Frontal cortex (tissue), 4 donors: ENCODE measurements around the gene VPS51. TPM values are rescaled to one million over a fixed set of nuclear protein-coding genes. Genes with fewer than 3 reads are reported as not detected.
"Not testable (repeated sequence)": the region's sequence is repeated elsewhere in the genome, so short reads cannot be mapped to it uniquely, and the experiment has no call there.

Experiments
- DNase-seq, 2 donors: peaks; one replicate each; pipeline ENCODE4 v3.0.0; 2012; ENCODE audit warnings: low spot score in 2 of 2
- FAIRE-seq: peaks from 2 replicates; lab custom pipeline; 2012; peaks lifted over from hg19 to GRCh38; lab: Jason Lieb, UNC
- total RNA-seq: library from RNA; depleted of rRNA; stranded (reverse); fragments of >200 nt; gene quantifications from one replicate; pipeline ENCODE4 v1.2.3, GENCODE V29; 2014
- donor health status: control.
- donor health status: control.
- donor health status: control.

Gene VPS51
- total RNA-seq, 1 donor from 2014 or later, result 229 TPM

GRCh38 chr11:65130631-65131416 lies 34.8 kb downstream of the VPS51 start:
- FAIRE-seq (no peak), DNase-seq (no peak)

GRCh38 chr11:65131417-65131776 lies 35.4 kb downstream of the VPS51 start:
- FAIRE-seq (no peak), DNase-seq (no peak)

DNA sequence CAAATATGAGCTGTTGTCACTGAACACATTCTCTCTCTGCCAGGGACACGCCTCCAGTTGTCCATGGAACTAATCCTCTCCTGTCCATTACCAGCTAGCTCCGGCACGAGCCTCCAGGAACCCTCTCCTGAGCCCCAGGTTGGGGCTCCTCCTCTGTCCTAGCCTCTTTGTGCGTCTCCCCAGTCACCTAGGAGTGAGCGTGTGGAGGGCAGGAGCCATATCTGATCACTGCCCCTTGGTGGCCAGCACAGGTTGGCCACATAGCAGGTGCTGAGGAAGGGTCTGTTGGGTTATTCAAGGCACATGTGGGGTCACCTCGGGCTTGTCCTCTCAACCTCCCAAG lies 35.9 kb downstream of the VPS51 start:
- peak in 1 of 2 donors; percentile 4 for DNase-seq
- FAIRE-seq, result no peak

DNA sequence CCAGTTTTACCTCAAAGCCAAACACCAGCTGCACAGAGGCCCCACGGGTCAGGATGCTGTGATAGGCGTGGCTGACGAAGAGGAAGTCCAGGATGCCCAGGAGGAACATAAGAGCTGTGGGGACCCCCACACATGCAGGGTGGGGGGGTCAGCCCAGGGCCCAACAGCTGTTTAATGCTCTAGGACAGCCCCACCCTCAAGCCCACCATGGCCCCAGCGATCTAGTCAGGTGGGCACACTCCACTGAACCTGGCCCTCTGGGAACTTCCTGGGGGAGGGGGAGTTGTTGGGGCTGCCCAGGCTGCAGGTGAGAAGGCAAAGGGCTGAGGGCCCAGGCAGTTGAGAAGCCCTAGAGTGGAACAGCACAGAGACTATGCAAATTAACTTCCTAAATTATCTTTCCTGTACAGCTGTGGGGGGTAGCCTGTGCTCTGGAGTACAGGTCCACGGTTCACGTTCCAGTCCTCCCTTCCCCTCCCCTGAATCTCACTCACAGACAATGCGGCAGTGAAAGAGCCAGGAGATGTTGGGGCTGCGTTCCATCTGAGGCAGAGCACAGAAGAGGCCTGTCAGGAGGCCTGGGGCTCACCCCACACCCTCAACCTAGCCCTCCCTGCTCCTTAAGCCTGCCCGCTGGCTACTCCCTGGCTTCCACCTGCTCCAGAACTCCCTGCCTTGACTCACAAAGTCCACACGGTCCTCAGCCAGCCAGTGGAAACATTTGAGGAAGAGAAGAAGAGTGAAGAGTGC lies 36.4 kb downstream of the VPS51 start:
- FAIRE-seq, result no peak
- DNase-seq, result peak in 1 of 2 donors; percentile 3

- DNase-seq (peak in 1 of 2 donors; percentile 11), FAIRE-seq (no peak)
These were observed 37.1 kb downstream of the VPS51 start for GRCh38 chr11:65132988-65133700.

GRCh38 chr11:65133724-65134123 lies 37.7 kb downstream of the VPS51 start:
- peak in 1 of 2 donors; percentile 21 for DNase-seq
- FAIRE-seq, result no peak

- no peak for FAIRE-seq
These were observed 38.4 kb downstream of the VPS51 start, which contains the start of gene SYVN1 for GRCh38 chr11:65134240-65134951. TSS of gene SYVN1 (minus strand) at chr11:65134519. CDS start at chr11:65133601, 918 bp downstream.

DNA sequence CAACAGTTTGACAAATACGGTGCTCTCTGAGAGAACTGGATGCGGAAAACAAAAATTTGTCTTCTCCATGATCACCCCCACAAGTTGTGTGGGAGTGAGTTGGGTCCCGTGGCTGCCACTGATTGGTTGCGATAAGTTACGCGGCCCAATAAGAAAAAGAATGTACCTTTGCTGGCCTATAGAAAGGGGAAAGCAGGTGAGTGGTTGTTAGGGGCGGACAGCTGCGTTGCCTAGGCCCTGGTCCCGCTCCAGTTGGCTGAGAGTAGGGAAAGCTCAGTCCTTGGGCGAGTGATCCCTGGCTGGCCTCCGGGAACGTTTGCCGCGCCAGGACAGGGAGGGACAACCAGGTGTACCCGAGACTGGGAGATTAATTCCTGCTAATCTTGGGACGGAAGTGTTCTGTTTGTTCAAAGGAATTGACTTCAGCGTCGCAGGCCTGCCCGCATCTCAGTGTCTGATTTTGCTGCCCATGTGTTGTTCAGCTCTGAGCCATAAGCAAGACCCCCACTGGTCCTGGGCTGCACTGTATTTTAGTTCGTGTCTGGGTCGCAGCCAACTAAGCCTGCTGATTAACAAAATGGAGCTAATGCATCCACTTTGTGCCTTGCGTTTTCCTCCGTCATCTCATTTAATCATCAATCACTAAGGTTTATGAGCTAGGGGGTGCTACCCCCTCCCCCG lies 39.1 kb downstream of the VPS51 start:
- FAIRE-seq, result no peak
- DNase-seq, result peak; percentile 81 to 91

More at GRCh38 chr11:65134240-65134951, 38.4 kb downstream of the VPS51 start, which contains the start of gene SYVN1:
- peak; percentile 92 to 96 for DNase-seq

DNA sequence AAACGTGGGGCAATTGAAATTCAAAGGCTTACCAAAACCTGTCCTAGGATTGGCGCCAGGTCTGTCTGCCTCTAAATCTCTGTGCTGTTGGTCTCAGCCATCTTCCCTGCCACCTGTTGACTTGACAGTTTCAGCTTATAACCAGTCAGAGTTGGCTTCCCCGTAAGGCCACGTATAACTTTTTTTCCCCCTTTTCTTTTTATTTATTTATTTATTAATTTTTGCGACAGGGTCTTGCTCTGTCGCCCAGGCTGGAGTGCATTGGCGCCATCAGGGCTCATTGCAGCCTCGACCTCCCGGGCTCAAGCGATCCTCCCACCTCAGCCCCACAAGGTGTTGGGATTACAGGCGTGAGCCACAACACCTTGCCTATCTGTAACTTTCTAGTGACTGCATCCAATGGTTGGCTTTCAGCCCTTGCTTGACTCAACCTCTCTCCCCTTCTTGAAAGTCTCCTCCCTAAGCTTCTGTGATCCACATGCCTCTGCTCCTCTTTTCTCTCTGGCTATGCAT lies 39.7 kb downstream of the VPS51 start:
- no peak for DNase-seq
- no peak for FAIRE-seq

- DNase-seq (no peak), FAIRE-seq (no peak)
These were observed 40.6 kb downstream of the VPS51 start for GRCh38 chr11:65136515-65137096.

- DNase-seq (no peak), FAIRE-seq (no peak)
These were observed 46.0 kb downstream of the VPS51 start for GRCh38 chr11:65141896-65142494.

DNA sequence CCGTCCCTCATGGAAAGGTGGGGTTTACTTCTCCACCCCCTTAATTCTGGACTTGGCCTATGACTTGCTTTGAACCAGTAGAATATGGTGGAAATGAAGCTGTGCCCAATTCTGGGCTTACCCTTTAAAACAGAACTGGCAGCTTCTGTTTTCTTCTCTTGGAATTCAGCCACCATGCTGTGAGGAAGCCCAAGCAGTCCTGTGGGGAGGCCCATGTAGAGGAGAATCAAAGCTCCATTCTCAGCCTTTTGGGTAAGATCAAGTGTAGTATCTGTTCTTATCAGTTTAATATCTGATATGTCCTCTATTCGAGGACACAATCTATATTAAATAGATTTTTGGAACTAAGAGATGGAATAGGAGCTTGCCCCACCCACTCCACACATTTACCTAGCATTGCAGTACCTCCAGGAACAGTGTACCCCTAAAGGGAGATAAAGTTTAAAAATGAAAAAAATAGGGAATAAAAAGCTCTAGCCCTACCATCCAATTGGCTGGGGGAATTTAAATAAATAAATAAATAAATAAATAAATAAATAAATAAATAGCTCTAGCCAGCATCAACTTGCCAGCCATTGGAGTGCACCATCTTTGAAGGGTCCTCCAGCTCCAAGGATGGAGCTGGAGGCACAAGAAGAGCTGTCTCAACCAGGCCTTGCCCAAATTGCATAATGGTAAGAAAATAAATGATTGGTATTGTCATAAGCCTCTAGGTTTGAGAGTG lies 51.5 kb downstream of the VPS51 start:
- no peak for FAIRE-seq
- DNase-seq, result no peak

GRCh38 chr11:65148657-65149056 lies 52.6 kb downstream of the VPS51 start:
- no peak for FAIRE-seq
- DNase-seq, result no peak

DNA sequence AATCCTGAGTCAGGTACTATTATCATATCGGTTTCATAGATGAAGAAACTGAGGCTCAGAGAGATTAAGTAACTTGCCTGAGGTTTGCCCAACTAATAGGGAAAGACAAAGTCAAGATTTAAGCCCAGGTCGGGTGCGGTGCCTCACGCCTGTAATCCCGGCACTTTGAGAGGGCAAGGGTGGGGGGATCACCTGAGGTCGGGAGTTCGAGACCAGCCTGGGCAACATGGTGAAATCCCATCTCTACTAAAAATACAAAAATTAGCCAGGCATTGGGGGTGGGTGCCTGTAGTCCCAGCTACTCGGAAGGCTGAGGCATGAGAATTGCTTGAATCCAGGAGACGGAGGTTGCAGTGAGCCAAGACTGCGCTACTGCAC lies 54.1 kb downstream of the VPS51 start:
- DNase-seq, FAIRE-seq: not testable (repeated sequence)

DNA sequence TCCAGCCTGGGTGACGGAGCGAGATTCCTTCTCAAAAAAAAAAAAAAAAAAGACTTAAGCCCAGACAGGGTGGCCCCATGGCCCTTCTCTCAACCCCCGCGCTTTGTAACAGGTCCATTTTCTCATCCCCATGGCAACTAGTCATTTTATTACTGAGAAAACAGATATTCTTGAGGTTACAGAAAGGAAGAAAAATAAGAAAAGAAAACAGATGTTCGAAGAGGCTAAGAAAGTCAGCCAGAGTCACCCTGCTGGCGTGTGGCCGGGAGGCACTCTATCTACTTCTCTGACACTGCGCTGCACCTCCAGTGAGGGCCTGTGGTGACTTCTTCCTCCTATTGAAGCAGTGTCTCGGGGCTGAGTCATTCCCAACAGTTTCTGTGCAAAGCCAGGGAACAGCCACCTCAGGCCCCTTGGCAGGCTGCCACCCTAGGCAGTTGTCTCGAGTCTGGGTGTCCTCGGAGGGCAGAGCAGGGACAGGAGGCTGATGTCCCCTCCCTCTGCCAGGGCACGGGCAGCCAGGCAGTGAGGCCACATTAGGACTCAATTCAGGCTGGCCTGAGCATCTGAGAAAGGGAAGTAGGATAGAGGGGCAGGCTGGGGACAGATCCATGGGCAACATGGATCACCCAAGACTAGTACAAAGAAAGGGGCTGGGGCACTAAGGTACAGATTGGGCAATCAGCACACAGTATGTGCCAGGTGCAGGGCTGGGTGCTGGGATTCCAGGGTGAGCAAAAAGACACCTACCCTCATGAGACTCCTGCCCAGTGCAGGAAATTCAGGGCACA lies 54.7 kb downstream of the VPS51 start:
- DNase-seq (peak in 1 of 2 donors; percentile 68), FAIRE-seq (no peak)

DNA sequence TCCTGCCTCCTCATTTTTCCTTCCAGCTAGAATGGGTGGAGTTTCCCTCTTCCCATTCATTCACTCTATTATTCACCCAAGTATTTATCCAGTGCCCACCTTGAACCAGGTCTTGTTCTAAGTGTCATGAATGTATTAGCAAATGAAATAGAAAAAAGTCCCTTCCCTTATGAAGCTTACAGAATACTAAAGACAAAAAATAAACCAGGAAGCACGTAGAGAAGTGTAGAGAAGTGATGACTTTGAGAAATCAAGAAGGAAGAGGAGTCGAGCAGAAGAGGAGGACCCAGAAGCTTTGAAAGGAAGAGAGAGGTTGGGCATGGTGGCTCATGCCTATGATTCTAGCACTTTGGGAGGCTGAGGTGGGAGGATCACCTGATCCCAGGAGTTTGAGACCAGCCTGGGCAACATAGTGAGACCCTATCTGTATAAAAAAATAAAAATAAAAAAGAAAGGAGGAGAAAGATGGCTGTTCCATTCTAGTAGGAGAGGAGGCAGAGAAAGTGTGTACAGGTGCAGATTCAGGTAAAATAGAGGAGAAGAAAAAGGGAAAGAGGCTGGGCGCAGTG lies 55.4 kb downstream of the VPS51 start:
- DNase-seq (no peak), FAIRE-seq (no peak)

DNA sequence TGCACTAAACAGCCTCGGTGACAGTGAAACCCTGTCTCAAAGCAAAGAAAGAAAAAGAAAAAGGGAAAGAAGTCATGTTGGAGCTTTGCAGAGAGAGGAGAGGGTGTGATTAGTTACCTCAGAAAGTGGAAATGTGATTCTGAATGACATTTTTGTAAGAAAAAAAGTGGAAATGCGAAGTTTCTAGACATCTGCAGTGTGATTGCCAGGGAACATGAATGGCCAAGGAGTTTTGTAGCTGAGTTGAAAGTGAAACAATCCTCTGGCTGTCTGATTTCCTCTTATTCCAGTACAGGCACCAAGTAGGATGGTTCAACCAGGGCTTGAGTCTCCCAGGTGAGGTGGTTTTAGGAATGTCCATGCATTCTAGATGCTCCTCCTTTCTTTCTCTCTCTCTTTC lies 56.1 kb downstream of the VPS51 start:
- no peak for FAIRE-seq

More for the DNA sequence above, 56.1 kb downstream of the VPS51 start:
- no peak for DNase-seq
